SK-N-SH (cell line): ENCODE data around the gene CDC123.

Source experiments
- EP300 ChIP-seq, 2 experiments: IDR thresholded peaks; 2 replicates each; pipeline versions ENCODE4 v1.4.0 to v1.6.1; 2012; ENCODE audit warnings: borderline replicate concordance in 1 of 2, low read depth in 1 of 2, low read length in 1 of 2
- GATA2 ChIP-seq: sonication (generic); formaldehyde crosslinking; IDR thresholded peaks from 2 replicates; pipeline ENCODE4 v1.5.0; 2020; ENCODE audit warnings: mild to moderate bottlenecking, missing genetic modification reagents
- TCF12 ChIP-seq: IDR thresholded peaks from 2 replicates; pipeline ENCODE4 v1.4.0; 2012
- TF ChIP-seq, protein P1 (sequence below): IDR thresholded peaks from 2 replicates; pipeline ENCODE4 v1.6.1; 2012; ENCODE audit warnings: mild to moderate bottlenecking, low read depth, low read length, moderate library complexity

DNA sequence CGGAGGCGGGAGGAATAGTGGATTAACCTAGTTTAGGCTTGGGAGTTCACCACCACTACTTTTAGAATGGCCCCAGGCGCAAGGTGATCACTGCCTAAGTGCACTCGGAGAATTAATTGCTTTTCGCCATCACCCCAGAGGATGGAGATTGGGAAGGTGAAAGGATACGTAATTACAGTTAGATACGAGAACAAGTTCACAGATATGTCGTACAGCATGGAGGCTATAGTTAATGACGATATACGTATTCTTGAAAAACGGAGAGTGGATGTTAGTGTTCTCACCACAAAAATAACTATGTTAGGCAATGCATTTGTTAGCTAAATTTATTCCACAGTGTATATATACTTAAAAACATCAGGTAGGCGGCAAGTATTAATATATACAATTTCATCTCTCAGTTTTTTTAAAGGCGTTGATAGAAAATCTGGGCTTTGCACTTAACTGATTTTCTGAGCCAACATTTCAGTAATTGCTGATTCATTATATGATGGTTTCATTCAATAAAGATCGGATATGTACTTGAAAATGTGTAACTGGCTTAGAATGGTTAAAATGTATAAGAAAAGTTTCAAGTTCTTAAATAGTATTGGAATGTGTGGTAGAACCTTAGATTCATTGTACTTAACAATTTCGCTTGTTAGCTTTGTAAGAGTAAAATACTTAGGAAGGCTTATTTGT, 683 bp downstream of the CDC123 start:
- TF ChIP-seq EP300 (IDR thresholded peaks at IDR 0.05; ENCODE audit: borderline replicate concordance in 1 of 2, low read depth in 1 of 2, low read length in 1 of 2) (no peak), GATA2 (CRISPR knock-in tag) (no peak), TCF12 (no peak)
- TF ChIP-seq, protein P1, sequence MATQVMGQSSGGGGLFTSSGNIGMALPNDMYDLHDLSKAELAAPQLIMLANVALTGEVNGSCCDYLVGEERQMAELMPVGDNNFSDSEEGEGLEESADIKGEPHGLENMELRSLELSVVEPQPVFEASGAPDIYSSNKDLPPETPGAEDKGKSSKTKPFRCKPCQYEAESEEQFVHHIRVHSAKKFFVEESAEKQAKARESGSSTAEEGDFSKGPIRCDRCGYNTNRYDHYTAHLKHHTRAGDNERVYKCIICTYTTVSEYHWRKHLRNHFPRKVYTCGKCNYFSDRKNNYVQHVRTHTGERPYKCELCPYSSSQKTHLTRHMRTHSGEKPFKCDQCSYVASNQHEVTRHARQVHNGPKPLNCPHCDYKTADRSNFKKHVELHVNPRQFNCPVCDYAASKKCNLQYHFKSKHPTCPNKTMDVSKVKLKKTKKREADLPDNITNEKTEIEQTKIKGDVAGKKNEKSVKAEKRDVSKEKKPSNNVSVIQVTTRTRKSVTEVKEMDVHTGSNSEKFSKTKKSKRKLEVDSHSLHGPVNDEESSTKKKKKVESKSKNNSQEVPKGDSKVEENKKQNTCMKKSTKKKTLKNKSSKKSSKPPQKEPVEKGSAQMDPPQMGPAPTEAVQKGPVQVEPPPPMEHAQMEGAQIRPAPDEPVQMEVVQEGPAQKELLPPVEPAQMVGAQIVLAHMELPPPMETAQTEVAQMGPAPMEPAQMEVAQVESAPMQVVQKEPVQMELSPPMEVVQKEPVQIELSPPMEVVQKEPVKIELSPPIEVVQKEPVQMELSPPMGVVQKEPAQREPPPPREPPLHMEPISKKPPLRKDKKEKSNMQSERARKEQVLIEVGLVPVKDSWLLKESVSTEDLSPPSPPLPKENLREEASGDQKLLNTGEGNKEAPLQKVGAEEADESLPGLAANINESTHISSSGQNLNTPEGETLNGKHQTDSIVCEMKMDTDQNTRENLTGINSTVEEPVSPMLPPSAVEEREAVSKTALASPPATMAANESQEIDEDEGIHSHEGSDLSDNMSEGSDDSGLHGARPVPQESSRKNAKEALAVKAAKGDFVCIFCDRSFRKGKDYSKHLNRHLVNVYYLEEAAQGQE: no peak
